KBM-7 (cell line): ENCODE results near the gene PTCH2.
A peak's percentile ranks its signal among the peaks of the same experiment; 100 is the strongest.

Experiments
- DNase-seq: peaks from one replicate; pipeline ENCODE4 v3.0.0-alpha.2; 2015
- in situ Hi-C: fragments of 300-500 bp; cut with MboI; formaldehyde crosslinking; loops from 2 replicates; pipeline ENCODE4 v1.14.3; 2020; ENCODE audit warnings: low sequenced_read_pairs, low pct_unique_long_range_greater_than_20kb, mixed read lengths

Gene PTCH2

GRCh38 chr1:44842862-44843655 is at the start of gene PTCH2:
PTCH2 (minus strand) TSS chr1:44843253; CDS start chr1:44842932, 321 bp downstream.
- in situ Hi-C loops, result no loop called here
- peak; percentile 82 for DNase-seq

GRCh38 chr1:44890007-44890406 is 47.0 kb upstream of the PTCH2 start:
- in situ Hi-C loops, result no loop called here
- no peak for DNase-seq

DNA sequence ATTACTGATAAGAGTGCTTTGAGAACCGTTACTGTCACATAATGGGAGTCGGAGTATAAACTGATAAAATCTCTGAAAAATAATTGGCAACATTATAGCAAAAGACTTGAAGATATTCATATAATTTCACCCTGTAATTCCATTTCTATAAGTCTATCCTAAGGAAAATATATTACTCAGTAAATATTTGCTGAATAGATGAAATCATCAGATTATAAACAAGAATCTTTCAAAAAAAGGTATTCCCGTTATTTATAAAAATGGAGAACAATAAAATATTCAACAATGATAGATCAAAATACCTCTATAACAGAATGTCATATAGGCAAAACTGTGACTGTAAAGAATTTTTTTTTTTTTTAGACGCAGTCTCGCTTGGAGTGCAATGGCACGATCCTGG is 42.4 kb upstream of the PTCH2 start:
- DNase-seq, result no peak
- in situ Hi-C loops, result no loop called here

GRCh38 chr1:44884746-44885145 is 41.7 kb upstream of the PTCH2 start:
- no peak for DNase-seq
- in situ Hi-C loops, result no loop called here

DNA sequence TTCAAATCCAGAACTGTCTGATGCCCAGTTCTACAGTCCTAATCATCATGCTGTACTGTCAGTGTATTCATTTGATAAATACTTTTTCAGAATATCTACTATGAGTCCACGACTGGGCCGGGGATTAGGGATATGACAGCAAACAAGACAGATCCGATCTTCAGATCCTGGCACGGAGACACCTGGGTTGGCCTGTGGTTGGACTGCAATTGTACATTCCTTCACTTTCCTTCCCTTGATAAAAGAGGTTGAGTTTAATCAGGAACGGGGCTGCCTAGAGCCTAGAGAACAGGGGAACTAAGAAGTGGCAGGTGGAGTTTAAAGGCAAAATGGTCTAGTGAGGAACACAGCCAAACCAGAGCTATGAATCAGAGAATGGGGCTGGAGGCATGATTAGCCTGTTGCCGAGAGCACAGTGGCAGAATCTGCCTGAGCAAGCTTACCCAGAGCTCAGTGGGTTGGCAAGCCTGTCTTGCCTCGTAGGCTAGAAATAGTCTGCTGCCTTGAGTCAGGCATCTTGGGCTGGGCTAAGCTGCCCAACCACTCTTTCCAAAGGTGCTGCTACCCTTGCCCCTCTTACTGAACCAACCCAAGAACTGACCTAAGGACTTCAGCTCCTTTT is 38.1 kb upstream of the PTCH2 start:
- in situ Hi-C loops, result no loop called here
- no peak for DNase-seq

- in situ Hi-C loops, result no loop called here
- DNase-seq, result no peak
These were observed 31.1 kb upstream of the PTCH2 start for GRCh38 chr1:44874155-44874554.

- no peak for DNase-seq
- in situ Hi-C loops, result no loop called here
These were observed 27.0 kb upstream of the PTCH2 start for GRCh38 chr1:44870096-44870495.

- no peak for DNase-seq
These were observed 24.7 kb upstream of the PTCH2 start for GRCh38 chr1:44867801-44868200.

GRCh38 chr1:44862829-44863401 is 19.9 kb upstream of the PTCH2 start:
- in situ Hi-C loops, result no loop called here
- DNase-seq, result no peak

More at GRCh38 chr1:44867801-44868200, 24.7 kb upstream of the PTCH2 start:
- in situ Hi-C loops, result no loop called here

- in situ Hi-C loops, result no loop called here
- no peak for DNase-seq
These were observed 17.9 kb upstream of the PTCH2 start for GRCh38 chr1:44860891-44861425.

- no peak for DNase-seq
- in situ Hi-C loops, result no loop called here
These were observed 17.3 kb upstream of the PTCH2 start for GRCh38 chr1:44860331-44860730.

DNA sequence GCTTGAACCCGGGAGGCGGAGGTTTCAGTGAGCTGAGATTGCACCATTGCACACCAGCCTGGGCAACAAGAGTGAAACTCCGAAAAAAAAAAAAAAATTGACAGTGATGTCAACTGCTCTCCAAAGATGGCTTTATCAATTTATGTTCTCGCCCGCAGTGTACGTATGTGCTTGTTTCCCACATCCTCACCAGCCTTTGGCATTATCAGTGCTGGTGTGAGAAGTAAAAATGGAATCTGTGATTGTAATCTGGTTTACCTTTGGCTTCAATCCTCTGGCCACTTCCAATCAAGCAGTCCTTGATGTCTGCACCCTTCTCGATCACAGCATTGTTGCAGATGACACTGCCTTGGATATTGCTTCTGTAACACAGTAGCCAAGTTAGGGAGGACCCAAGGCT is 14.4 kb upstream of the PTCH2 start:
- in situ Hi-C loops, result no loop called here

DNA sequence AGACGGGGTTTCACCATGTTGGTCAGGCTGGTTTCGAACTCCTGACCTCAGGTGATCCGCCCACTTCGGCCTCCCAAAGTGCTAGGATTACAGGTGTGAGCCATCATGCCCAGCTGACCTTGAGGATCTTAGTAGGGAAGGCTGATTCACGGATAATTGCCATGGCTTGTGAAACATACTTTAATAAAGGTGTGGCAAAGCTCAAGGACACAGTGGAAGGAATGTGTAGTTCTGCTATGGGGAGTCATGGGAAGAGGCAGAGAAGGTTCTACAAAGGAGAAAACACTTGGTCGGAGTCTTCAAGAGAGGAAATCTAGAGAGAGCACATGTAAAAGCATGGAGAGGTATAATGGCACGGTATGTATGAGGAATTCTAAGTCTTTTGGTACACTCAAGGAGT is 12.7 kb upstream of the PTCH2 start:
- in situ Hi-C loops, result no loop called here
- no peak for DNase-seq

More for the DNA sequence above, 14.4 kb upstream of the PTCH2 start:
- no peak for DNase-seq

DNA sequence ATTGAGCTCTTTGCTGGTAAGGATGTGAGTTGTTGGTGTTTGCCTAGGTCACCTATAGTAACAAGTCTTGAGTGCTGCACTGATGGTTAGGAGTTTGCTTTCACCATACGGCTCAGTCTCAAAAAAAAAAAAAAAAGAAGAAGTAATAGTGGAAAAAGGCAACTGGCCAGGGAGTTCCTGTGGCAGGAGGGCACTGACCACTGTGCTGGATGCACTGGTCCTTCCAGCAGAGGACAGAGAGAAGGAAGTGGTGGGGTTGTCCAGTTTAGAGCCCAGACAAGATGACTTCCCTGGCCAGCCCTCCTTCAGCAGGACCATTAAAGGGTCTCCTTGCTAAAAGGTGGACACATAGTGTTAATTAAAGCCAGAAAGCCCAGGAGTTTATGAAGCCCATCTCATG is 11.9 kb upstream of the PTCH2 start:
- no peak for DNase-seq
- in situ Hi-C loops, result no loop called here

- no peak for DNase-seq
- in situ Hi-C loops, result no loop called here
These were observed 10.1 kb upstream of the PTCH2 start for GRCh38 chr1:44853201-44853600.

GRCh38 chr1:44851308-44851707 is 8.3 kb upstream of the PTCH2 start:
- in situ Hi-C loops, result no loop called here
- no peak for DNase-seq

GRCh38 chr1:44849575-44850132 is 6.6 kb upstream of the PTCH2 start:
- DNase-seq, result no peak
- in situ Hi-C loops, result no loop called here

- DNase-seq, result no peak
- in situ Hi-C loops, result no loop called here
These were observed 5.6 kb upstream of the PTCH2 start for GRCh38 chr1:44848456-44849181.

- in situ Hi-C loops, result no loop called here
These were observed 4.8 kb upstream of the PTCH2 start for GRCh38 chr1:44847845-44848244.

More at GRCh38 chr1:44847845-44848244, 4.8 kb upstream of the PTCH2 start:
- DNase-seq, result no peak
